Mammary epithelial cell (primary cell): ENCODE data around the gene NDUFA3.

Experiments
- CTCF ChIP-seq, 2 donors: IDR thresholded peaks in 1 of 2; conservative IDR thresholded peaks in 1 of 2; 2 replicates each; pipeline ENCODE4 v1.5.1; 2011 to 2012; ENCODE audit warnings: inconsistent platforms in 2 of 2, low read length in 2 of 2, mild to moderate bottlenecking in 2 of 2, control low read depth in 1 of 2, low read depth in 1 of 2; ENCODE audit not compliant: insufficient read depth in 1 of 2; ENCODE audit errors: extremely low read depth in 1 of 2
- EZH2 ChIP-seq: IDR thresholded peaks from 2 replicates; pipeline ENCODE4 v1.6.1; 2012; ENCODE audit warnings: low read length, inconsistent platforms, borderline replicate concordance

GRCh38 chr19:54102421-54103169, at the start of gene NDUFA3:
- TF ChIP-seq CTCF (conservative IDR thresholded peaks at IDR 0.05 in 1 of 2, IDR thresholded peaks at IDR 0.05 in 1 of 2; ENCODE audit: extremely low read depth in 1 of 2, insufficient read depth in 1 of 2, low read depth in 1 of 2, low read length in 2 of 2) (no peak), EZH2 (no peak)
